Neural cell (in vitro differentiated cells): ENCODE results near the gene COL25A1.

Experiments used
- CTCF ChIP-seq: fragments of 450-650 bp; IDR thresholded peaks from 2 replicates; pipeline ENCODE4 v1.5.1; 2014; ENCODE audit warnings: antibody characterized with exemption, mild to moderate bottlenecking, moderate library complexity; ENCODE audit not compliant: poor library complexity, severe bottlenecking
- EP300 ChIP-seq: fragments of 450-650 bp; conservative IDR thresholded peaks from 2 replicates; pipeline ENCODE4 v1.6.1; 2014; ENCODE audit warnings: antibody characterized with exemption, mild to moderate bottlenecking, moderate library complexity; ENCODE audit not compliant: poor library complexity, severe bottlenecking
- EZH2 ChIP-seq: fragments of 200-600, 300-800 bp; shearing (Covaris generic), sonication (generic); IDR thresholded peaks from 2 replicates; pipeline ENCODE4 v1.6.1; 2014; ENCODE audit warnings: antibody characterized with exemption, low read length, borderline replicate concordance, mild to moderate bottlenecking; ENCODE audit not compliant: insufficient read depth, poor library complexity, severe bottlenecking
- MXI1 ChIP-seq: fragments of 450-650 bp; conservative IDR thresholded peaks from 2 replicates; pipeline ENCODE4 v1.6.1; 2014; ENCODE audit warnings: antibody characterized with exemption, mild to moderate bottlenecking; ENCODE audit not compliant: poor library complexity, severe bottlenecking
- POLR2AphosphoS5 ChIP-seq: IDR thresholded peaks from 2 replicates; pipeline ENCODE4 v1.6.1; 2012
- RAD21 ChIP-seq: fragments of 450-650 bp; conservative IDR thresholded peaks from 2 replicates; pipeline ENCODE4 v1.6.1; 2014; ENCODE audit warnings: antibody characterized with exemption, mild to moderate bottlenecking, moderate library complexity
- TAF1 ChIP-seq: IDR thresholded peaks from 2 replicates; pipeline ENCODE4 v1.6.1; 2012; ENCODE audit warnings: low read depth
- TF ChIP-seq, protein P1 (sequence below): IDR thresholded peaks from 2 replicates; pipeline ENCODE4 v1.6.1; 2012; ENCODE audit warnings: borderline replicate concordance

DNA sequence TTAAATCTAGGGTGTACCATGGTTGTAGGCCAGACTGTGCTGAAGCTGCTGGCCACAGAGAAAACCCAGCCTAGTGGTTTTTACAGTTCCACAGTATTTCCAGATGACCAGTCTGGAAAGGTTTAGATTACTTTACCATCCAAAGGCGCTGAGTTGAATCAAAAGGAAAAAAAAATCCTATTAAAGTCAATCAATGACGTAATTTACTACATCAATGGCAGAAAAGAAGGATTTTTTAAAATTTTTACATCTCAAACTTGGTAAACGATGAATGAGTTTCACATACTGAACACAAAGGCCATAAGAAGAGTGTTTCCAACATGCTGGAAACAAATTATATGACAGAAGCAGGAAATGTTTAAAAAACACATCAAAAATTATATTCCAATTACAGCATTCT is 409.0 kb downstream of the COL25A1 start:
- TF ChIP-seq CTCF (no peak), TAF1 (no peak), POLR2AphosphoS5 (no peak), MXI1 (no peak), EZH2 (no peak), EP300 (no peak), RAD21 (no peak)
- TF ChIP-seq, protein P1, sequence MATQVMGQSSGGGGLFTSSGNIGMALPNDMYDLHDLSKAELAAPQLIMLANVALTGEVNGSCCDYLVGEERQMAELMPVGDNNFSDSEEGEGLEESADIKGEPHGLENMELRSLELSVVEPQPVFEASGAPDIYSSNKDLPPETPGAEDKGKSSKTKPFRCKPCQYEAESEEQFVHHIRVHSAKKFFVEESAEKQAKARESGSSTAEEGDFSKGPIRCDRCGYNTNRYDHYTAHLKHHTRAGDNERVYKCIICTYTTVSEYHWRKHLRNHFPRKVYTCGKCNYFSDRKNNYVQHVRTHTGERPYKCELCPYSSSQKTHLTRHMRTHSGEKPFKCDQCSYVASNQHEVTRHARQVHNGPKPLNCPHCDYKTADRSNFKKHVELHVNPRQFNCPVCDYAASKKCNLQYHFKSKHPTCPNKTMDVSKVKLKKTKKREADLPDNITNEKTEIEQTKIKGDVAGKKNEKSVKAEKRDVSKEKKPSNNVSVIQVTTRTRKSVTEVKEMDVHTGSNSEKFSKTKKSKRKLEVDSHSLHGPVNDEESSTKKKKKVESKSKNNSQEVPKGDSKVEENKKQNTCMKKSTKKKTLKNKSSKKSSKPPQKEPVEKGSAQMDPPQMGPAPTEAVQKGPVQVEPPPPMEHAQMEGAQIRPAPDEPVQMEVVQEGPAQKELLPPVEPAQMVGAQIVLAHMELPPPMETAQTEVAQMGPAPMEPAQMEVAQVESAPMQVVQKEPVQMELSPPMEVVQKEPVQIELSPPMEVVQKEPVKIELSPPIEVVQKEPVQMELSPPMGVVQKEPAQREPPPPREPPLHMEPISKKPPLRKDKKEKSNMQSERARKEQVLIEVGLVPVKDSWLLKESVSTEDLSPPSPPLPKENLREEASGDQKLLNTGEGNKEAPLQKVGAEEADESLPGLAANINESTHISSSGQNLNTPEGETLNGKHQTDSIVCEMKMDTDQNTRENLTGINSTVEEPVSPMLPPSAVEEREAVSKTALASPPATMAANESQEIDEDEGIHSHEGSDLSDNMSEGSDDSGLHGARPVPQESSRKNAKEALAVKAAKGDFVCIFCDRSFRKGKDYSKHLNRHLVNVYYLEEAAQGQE: no peak
